A673 (cell line): ENCODE measurements around the gene EFHC1. TPM values are rescaled to one million over a fixed set of nuclear protein-coding genes. Genes with fewer than 3 reads are reported as not detected.

Source experiments
- BruUV-seq: library from RNA; stranded (reverse); fragments of 400-500 nt; replicated peaks from 2 replicates; lab custom pipeline; 2021; lab: Mats Ljungman, UMichigan
- CTCF ChIA-PET: fragments of 300-600 bp; sonication (Branson Sonifier 250); formaldehyde crosslinking; loops from one replicate; lab custom pipeline; 2022; ENCODE audit warnings: antibody characterized with exemption; lab: Charles Lee
- POLR2A ChIA-PET: fragments of 300-600 bp; sonication (Branson Sonifier 250); formaldehyde crosslinking; loops from one replicate; lab custom pipeline; 2022; ENCODE audit warnings: antibody characterized with exemption; ENCODE audit not compliant: low non-redundant PET; lab: Charles Lee
- DNase-seq: peaks from one replicate; pipeline ENCODE4 v3.0.0-alpha.2; 2015; ENCODE audit warnings: low spot score
- H3K27ac ChIP-seq: fragments of 200-600 bp; sonication (generic); 2 replicates; pipeline ENCODE4 v1.5.1; 2016; ENCODE audit warnings: mixed run types, low read depth, mild to moderate bottlenecking, mixed read lengths, antibody characterized with exemption, low read length; ENCODE audit not compliant: poor library complexity, severe bottlenecking
- H3K27me3 ChIP-seq: fragments of 200-600 bp; sonication (generic); replicated peaks from 2 replicates; pipeline ENCODE4 v1.6.1; 2017; ENCODE audit warnings: mixed run types, low read depth, mild to moderate bottlenecking, mixed read lengths, antibody characterized with exemption, low read length; ENCODE audit not compliant: insufficient read depth, poor library complexity
- H3K36me3 ChIP-seq: fragments of 200-600 bp; sonication (generic); 2 replicates; pipeline ENCODE4 v1.6.1; 2016; ENCODE audit warnings: mixed run types, mild to moderate bottlenecking, mixed read lengths, antibody characterized with exemption, low read length; ENCODE audit not compliant: insufficient read depth, poor library complexity, severe bottlenecking
- H3K4me1 ChIP-seq: fragments of 200-600 bp; sonication (generic); 2 replicates; pipeline ENCODE4 v1.6.1; 2017; ENCODE audit warnings: mixed run types, mild to moderate bottlenecking, mixed read lengths, antibody characterized with exemption, low read length; ENCODE audit not compliant: insufficient read depth, poor library complexity, severe bottlenecking
- H3K4me3 ChIP-seq: fragments of 200-600 bp; sonication (generic); 2 replicates; pipeline ENCODE4 v1.5.1; 2016; ENCODE audit warnings: low read depth, mixed run types, mild to moderate bottlenecking, mixed read lengths, low read length; ENCODE audit not compliant: poor library complexity, severe bottlenecking
- H3K9me3 ChIP-seq: fragments of 200-600 bp; sonication (generic); 2 replicates; pipeline ENCODE4 v1.6.1; 2016; ENCODE audit warnings: mixed run types, low read depth, mild to moderate bottlenecking, mixed read lengths, antibody characterized with exemption, low read length; ENCODE audit not compliant: poor library complexity, severe bottlenecking
- CTCF ChIP-seq: fragments of 300-800, 200-600 bp; sonication (generic); conservative IDR thresholded peaks from 2 replicates; pipeline ENCODE4 v1.5.1; 2017; ENCODE audit warnings: low read depth, mild to moderate bottlenecking, antibody characterized with exemption, low read length, moderate library complexity, mixed read lengths
- EZH2 ChIP-seq: fragments of 200-600 bp; sonication (generic); IDR thresholded peaks from 2 replicates; pipeline ENCODE4 v1.6.1; 2017; ENCODE audit warnings: borderline replicate concordance, low read depth, mild to moderate bottlenecking, mixed read lengths, antibody characterized with exemption, low read length; ENCODE audit not compliant: poor library complexity, severe bottlenecking
- intact Hi-C: fragments of 100-400 bp; cut with micrococcal nuclease; formaldehyde crosslinking; loops from one replicate; pipeline ENCODE4 v1.10.0; 2022; ENCODE audit not compliant: unreplicated experiment
- total RNA-seq: library from RNA; stranded (reverse); gene quantifications from 2 replicates; pipeline ENCODE4 v1.2.3, GENCODE V29; 2021

Gene EFHC1
- total RNA-seq, 1 experiment from 2014 or later: 16.9 TPM

DNA sequence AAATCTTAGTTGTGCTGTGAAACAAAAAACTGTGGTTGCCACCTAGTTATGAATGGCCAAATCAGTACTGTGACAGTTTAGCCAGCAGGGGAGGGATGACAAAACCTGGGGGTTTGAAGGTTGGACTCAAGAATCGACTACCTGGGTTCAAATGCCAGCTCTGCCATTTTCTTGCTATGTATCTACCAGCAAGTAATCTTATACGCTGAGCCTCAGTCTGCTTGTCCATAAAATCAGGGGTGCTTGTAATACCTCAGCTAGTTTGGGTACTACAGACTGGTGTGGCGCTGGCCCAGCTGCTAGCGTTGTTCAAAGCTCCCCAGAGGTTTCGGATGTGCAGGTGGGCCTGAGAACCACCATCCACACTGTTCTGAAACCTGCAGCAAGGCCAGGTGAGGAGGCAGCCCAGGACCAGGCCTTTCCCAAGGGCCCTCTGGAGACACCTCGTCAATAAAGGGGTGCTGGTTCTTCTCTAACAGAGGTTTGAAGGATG is 116.3 kb downstream of the EFHC1 start:
- Histone ChIP-seq H3K27ac (no peak overlapping the region), H3K4me3 (no peak overlapping the region), H3K4me1 (peaks cover 43% of the 10 kb centered on the region), H3K9me3 (no peaks in the 10 kb centered on the region), H3K27me3 (no peaks in the 10 kb centered on the region), H3K36me3 (no peaks in the 10 kb centered on the region)
- CTCF ChIA-PET: no interaction called here
- TF ChIP-seq EZH2: no peak
- TF ChIP-seq CTCF: no peak
- intact Hi-C loops: no loop called here
- POLR2A ChIA-PET: no interaction called here
- no peak for DNase-seq
- no TSS peak for BruUV-seq

- BruUV-seq: no TSS peak
- CTCF ChIA-PET: no interaction called here
- POLR2A ChIA-PET: no interaction called here
- peaks cover 48% of the 10 kb centered on the region for H3K4me1 ChIP-seq
- H3K27ac ChIP-seq: no peak overlapping the region
- H3K36me3 ChIP-seq: no peaks in the 10 kb centered on the region
- H3K4me3 ChIP-seq: no peak overlapping the region
- H3K9me3 ChIP-seq: no peaks in the 10 kb centered on the region
- no peak for TF ChIP-seq CTCF
- no peak for TF ChIP-seq EZH2
- H3K27me3 ChIP-seq: no peaks in the 10 kb centered on the region
- intact Hi-C loops: no loop called here
- DNase-seq: no peak
Measured at GRCh38 chr6:52537001-52537753, 117.0 kb downstream of the EFHC1 start.

- Histone ChIP-seq H3K4me3 (no peak overlapping the region), H3K9me3 (no peaks in the 10 kb centered on the region), H3K4me1 (peaks cover 60% of the 10 kb centered on the region), H3K27ac (peak overlapping the region; percentile 68), H3K36me3 (no peaks in the 10 kb centered on the region), H3K27me3 (no peaks in the 10 kb centered on the region)
- peak; percentile 91 for DNase-seq
- no TSS peak for BruUV-seq
- TF ChIP-seq EZH2 (no peak), CTCF (no peak)
- intact Hi-C loops: no loop called here
- POLR2A ChIA-PET: no interaction called here
- CTCF ChIA-PET: interaction anchor here (1.2 kb wide), 1 partner anchor 11 kb away, joined by 4 read pairs; no protein-coding TSS in a partner anchor
Measured at GRCh38 chr6:52538252-52538900, 118.2 kb downstream of the EFHC1 start.
